Fibroblast of peridontal ligament (primary cell): ENCODE results near the gene CACNB2.
"Not testable (repeated sequence)": the region's sequence is repeated elsewhere in the genome, so short reads cannot be mapped to it uniquely, and the experiment has no call there.

Experiments
- DNase-seq: peaks from one replicate; pipeline ENCODE4 v3.0.0-alpha.2; 2010; ENCODE audit errors: extremely low read depth

Gene CACNB2

GRCh38 chr10:18201877-18202276, 61.7 kb downstream of the CACNB2 start:
- DNase-seq: no peak

- no peak for DNase-seq
Measured at GRCh38 chr10:18202680-18203460, 62.6 kb downstream of the CACNB2 start.

- DNase-seq: no peak
Measured at GRCh38 chr10:18203471-18203870, 63.2 kb downstream of the CACNB2 start.

- DNase-seq: no peak
Measured at GRCh38 chr10:18204039-18204835, 64.0 kb downstream of the CACNB2 start.

GRCh38 chr10:18205098-18205834, 65.0 kb downstream of the CACNB2 start:
- DNase-seq: peak; percentile 84

GRCh38 chr10:18208186-18208585, 68.0 kb downstream of the CACNB2 start:
- not testable (repeated sequence) for DNase-seq

GRCh38 chr10:18209241-18209640, 69.0 kb downstream of the CACNB2 start:
- DNase-seq: no peak

- no peak for DNase-seq
Measured at GRCh38 chr10:18210711-18211110, 70.5 kb downstream of the CACNB2 start.

- DNase-seq: no peak
Measured at GRCh38 chr10:18211862-18212261, 71.6 kb downstream of the CACNB2 start.

GRCh38 chr10:18213271-18213670, 73.0 kb downstream of the CACNB2 start:
- DNase-seq: no peak

- peak; percentile 86 for DNase-seq
Measured at GRCh38 chr10:18214691-18215563, 74.7 kb downstream of the CACNB2 start.

GRCh38 chr10:18216482-18216881, 76.3 kb downstream of the CACNB2 start:
- peak; percentile 74 for DNase-seq

GRCh38 chr10:18217577-18217976, 77.4 kb downstream of the CACNB2 start:
- no peak for DNase-seq

- no peak for DNase-seq
Measured at GRCh38 chr10:18219146-18219545, 78.9 kb downstream of the CACNB2 start.

- DNase-seq: no peak
Measured at GRCh38 chr10:18221123-18221522, 80.9 kb downstream of the CACNB2 start.

GRCh38 chr10:18221882-18222281, 81.7 kb downstream of the CACNB2 start:
- DNase-seq: no peak

GRCh38 chr10:18222866-18223265, 82.6 kb downstream of the CACNB2 start:
- DNase-seq: no peak

- DNase-seq: no peak
Measured at GRCh38 chr10:18223898-18224297, 83.7 kb downstream of the CACNB2 start.

GRCh38 chr10:18224626-18225445, 84.6 kb downstream of the CACNB2 start:
- no peak for DNase-seq

GRCh38 chr10:18226336-18226735, 86.1 kb downstream of the CACNB2 start:
- DNase-seq: no peak
